Panc1 (cell line): ENCODE results near the gene ENPP6.

Experiments
- CTCF ChIP-seq: fragments of 450-650 bp; IDR thresholded peaks from 2 replicates; pipeline ENCODE4 v1.5.1; 2017; ENCODE audit warnings: mild to moderate bottlenecking
- POLR2AphosphoS5 ChIP-seq: IDR thresholded peaks from 2 replicates; pipeline ENCODE4 v1.6.1; 2012; ENCODE audit warnings: mild to moderate bottlenecking, low read depth, low read length, moderate library complexity
- REST ChIP-seq, 2 experiments: IDR thresholded peaks; 2 replicates each; pipeline ENCODE4 v1.6.1; 2011 to 2012; ENCODE audit warnings: low read depth in 2 of 2, control low read depth in 1 of 2, low read length in 1 of 2, mild to moderate bottlenecking in 1 of 2, moderate library complexity in 1 of 2; ENCODE audit not compliant: insufficient read depth in 1 of 2
- TCF7L2 ChIP-seq: IDR thresholded peaks from 2 replicates; pipeline ENCODE4 v1.6.1; 2011; ENCODE audit warnings: mild to moderate bottlenecking, low read depth, low read length, inconsistent platforms

GRCh38 chr4:184169225-184169867 is 48.3 kb downstream of the ENPP6 start:
- TF ChIP-seq POLR2AphosphoS5 (no peak), CTCF (no peak), REST (IDR thresholded peaks at IDR 0.05; ENCODE audit: insufficient read depth in 1 of 2, low read depth in 2 of 2, low read length in 1 of 2) (no peak), TCF7L2 (no peak)
